GM04503 (cell line): ENCODE data around the gene ADAT2.
"Not testable (repeated sequence)": the region's sequence is repeated elsewhere in the genome, so short reads cannot be mapped to it uniquely, and the experiment has no call there.

ENCODE experiments used
- DNase-seq: peaks from one replicate; pipeline ENCODE4 v3.0.0-alpha.2; 2012; ENCODE audit warnings: low read depth

The ADAT2 gene

DNA sequence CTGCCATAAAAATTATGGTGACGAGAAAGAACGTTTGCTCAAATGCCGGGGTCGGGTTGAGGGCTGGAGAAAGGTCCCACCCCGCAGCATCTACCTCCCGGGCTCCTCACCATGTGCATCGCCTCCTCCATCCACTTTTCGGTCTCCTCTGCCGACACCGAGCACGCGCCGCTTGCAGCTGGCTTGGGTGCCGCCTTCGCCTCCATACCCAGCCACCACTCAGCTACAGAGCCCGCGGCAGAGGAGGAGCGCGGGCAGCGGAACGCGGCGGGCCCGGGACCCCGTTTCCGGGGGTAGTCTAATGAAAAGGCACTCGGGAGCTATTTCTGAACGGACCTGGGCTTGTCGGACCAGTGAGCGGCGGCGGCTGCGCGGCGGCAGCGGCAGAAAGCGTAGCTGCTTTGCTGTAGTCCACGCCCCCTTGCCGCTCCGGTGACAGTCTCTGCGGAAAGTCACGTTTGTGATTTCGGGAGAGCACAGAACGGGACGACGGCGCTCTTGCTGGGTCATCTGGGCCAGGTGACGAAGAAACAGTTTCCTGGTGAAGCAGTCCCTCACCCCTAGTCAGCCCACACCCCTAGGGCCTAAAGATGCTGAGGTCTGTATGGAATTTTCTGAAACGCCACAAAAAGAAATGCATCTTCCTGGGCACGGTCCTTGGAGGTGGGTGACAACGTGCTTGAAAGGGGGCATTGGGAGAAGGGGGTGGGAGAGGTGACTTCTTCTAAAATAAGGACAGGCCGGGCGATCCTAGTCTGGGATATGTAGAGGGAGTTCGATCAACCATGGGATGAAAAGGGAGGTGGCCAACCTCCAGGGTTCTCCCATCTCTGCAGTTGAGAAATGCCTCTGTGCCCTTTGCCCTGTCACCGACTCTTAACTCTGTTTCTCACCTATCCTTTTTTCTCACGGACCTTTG, at the start of gene ADAT2, which contains the start of gene PEX3:
TSS of gene ADAT2 (minus strand) at position 243 of the 919 bp plus-strand sequence. CDS start at position 206, 37 bp downstream.
TSS of gene PEX3 (plus strand) at position 353 of the 919 bp plus-strand sequence. CDS start at position 591, 238 bp downstream.
- DNase-seq = peak; percentile 61

DNA sequence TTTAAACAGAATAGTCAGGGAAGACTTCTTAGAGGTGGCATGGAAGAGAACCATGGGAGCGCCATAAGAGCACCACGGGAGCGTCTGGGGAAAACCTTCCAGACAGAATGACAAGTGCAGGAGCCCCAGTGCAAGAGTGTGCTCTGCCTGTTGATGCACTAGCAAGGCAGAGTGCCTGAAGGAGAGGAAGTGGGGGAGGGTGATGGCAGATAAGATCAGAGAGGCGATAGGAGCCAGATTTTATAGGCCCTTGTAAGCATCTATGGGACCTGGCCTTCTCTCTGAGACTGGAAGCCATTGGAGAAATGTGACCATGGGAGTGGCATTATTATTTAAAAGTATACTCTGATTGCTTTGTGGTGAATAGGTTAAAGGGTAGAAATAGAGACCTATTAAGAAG, 47.9 kb upstream of the ADAT2 start:
- DNase-seq = no peak

DNA sequence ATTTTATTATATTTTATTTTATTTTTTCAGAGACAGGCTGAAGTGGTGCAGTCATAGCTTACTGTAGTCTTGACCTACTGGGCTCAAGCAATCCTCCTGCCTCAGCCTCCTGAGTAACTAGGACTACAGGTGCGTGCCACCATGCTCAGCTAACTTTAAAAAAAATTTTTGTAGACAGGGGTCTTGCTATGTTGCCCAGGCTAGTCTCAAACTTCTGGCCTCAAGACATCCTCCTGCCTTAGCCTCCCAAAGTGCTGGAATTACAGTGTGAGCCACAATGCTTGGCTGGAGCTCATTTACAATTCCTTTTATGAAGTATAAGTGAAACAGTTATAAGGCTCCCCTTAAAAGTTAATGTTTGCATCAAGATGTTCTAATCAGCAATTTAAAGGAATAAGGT, 46.5 kb upstream of the ADAT2 start:
- DNase-seq = no peak

GRCh38 chr6:143490775-143491174, 40.3 kb upstream of the ADAT2 start:
- DNase-seq = no peak

DNA sequence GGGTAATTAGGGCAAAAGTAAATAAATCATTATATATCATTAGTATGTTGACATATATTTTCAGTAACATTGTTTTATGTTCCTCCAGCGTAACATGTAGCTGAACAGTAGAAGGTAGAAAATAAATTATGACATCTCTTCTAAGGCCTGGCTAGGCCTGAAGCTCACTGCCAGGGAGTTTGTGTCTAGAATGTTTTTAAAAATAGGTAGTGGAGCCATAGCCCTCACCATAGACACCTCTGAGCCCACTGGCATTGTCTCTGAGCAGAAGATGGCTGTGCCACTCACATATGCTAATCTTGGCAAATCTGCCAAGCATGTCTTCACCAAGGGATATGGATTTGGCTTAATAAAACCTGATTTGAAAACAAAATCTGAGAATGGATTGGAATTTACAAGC, 39.7 kb upstream of the ADAT2 start:
- no peak for DNase-seq

DNA sequence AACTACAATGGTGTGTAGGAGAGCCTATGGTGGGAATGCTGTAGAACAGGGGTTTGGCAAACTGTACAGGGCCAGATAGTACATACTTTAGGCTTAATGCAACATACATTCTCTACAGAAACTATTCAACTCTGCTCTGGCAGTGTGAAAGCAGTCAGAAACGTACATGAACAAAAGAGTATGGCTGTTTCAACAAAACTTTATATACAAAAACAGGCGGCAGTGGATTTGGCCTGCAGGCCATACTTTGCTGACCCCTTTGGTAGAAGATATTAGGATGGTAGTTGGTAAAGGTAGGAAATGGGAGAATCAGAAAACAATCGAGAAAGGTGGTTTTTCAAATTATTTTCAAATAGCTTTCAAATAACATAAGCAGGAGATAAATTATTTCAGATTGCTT, 36.3 kb upstream of the ADAT2 start:
- DNase-seq = no peak

DNA sequence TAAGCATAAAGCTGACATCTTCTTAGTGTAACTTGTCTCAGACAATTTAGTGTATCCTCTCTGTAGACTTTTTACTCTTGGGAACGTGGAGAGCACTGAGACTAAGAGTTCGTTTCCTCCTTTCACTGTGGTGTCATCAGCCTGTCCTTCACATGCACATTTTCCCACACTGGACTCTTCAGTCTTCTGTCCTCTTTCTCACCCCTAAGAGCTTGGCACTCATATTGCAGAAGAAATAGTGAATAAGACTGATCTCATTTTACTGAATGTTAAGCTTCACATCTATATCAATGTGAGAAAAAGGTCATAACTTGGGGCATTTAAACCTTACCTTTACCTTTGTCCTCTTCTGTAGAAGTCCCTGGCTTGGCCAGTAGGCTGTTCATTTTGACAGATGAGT, 35.5 kb upstream of the ADAT2 start:
- no peak for DNase-seq

GRCh38 chr6:143482593-143482992, 32.1 kb upstream of the ADAT2 start:
- DNase-seq = no peak

GRCh38 chr6:143478479-143479062, 28.1 kb upstream of the ADAT2 start:
- no peak for DNase-seq

GRCh38 chr6:143476545-143476944, 26.1 kb upstream of the ADAT2 start:
- no peak for DNase-seq

GRCh38 chr6:143471822-143472221, 21.3 kb upstream of the ADAT2 start:
- DNase-seq = no peak

DNA sequence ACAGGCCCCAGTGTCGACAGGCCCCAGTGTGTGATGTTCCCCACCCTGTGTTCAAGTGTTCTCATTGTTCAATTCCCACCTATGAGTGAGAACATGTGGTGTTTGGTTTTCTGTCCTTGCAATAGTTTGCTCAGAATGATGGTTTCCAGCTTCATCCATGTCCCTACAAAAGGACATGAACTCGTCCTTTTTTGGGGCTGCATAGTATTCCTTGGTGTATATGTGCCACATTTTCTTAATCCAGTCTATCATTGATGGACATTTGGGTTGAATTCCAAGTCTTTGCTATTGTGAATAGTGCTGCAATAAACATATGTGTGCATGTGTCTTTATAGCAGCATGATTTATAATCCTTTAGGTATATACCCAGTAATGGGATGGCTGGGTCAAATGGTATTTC, 18.3 kb upstream of the ADAT2 start:
- not testable (repeated sequence) for DNase-seq

DNA sequence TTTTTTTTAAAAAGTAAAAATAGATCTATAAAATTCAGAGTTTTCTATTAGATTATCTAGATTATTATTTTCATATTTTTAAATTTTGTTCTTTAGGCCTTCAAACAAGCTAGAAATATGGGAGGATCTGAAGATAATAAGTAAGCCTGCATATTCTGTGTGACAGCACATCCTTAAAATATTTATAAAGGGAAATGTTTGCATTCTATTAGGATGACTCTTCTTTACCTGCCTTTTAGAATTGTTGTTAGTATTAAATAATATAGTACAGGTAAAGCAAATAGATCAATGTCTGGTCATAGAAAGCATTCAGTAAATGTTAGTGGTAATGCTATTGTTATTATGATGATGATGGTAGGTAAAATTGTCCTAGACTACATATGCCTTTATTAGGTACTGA, 17.5 kb upstream of the ADAT2 start:
- no peak for DNase-seq

GRCh38 chr6:143465546-143465945, 15.1 kb upstream of the ADAT2 start:
- no peak for DNase-seq

DNA sequence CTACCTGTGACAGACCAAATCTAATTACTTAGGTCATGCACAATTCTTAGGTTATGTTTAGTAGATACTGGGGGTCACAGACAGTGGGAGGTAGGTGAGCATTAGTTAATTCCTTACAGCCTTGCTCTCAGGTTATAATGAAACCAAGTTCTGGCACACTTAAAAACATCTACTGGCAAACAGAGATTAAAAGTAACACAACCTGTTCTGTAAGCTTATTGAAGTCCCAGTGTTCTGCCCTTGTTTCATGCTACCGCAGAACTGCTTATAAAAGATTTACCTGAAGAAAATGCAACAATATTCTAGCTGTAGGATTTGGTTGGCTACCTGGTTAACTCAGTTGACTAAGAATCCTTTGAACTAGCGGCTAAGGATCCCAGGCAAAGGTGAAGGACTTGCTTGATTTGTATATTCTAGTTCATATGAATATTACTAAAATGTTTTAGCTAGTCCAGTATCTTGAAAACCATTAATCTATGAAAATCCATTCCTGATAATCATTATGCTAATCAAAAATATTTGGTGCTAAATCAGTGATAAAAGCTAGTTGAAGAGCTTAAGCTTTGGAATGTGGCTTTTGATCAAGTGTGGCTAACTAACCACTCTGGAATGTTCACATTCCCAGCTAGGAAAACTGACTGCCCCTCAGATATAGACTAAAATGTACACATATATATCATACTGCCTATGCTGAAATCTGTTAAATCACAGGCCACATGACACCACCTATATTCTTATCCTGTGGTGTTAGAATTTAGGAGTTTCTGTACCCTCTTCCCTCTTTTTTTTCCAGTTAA, 7.3 kb upstream of the ADAT2 start:
- DNase-seq = no peak

- DNase-seq = no peak
These were observed 1.0 kb upstream of the ADAT2 start for GRCh38 chr6:143451531-143451930.

GRCh38 chr6:143449714-143450452, 612 bp downstream of the ADAT2 start:
- DNase-seq = no peak

DNA sequence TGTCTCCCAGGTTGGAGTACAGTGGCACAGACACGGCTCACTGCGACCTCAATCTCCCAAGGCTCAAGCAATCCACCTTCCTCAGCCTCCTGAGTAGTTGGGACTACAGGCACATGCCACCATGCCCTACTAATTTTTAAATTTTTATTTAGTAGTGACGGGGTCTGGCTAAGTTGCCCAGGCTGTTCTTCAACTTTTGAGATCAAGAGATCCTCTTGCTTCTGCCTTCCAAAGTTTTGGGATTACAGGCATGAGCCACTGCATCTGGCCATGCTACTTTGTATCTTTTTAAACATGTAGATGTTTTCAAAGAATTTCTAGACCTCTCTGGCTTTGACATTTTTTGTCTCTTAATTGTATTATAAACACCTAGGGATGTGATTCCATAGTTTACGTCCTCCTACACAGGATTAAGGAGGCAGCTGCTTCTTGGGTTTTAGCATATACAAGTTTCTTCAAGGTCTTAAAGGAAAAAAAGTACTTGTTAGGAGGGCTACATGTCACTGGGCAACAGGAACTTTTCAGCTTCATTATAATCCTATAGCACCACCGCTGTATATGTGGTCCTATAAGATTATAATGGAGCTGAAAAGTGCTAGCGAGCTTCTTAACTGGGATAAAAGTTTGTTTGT, 1.3 kb downstream of the ADAT2 start:
- DNase-seq = no peak

DNA sequence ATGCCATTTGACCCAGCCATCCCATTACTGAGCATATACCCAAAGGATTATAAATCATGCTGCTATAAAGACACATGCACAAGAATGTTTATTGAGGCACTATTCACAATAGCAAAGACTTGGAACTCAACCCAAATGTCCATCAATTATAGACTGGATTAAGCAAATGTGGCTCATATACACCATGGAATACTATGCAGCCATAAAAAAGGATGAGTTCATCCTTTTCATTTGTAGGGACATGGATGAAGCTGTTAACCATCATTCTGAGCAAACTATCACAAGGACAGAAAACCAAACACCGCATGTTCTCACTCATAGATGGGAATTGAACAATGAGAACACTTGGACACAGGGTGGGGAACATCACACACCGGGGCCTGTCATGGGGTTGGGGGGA, 2.6 kb downstream of the ADAT2 start:
- DNase-seq = not testable (repeated sequence)

DNA sequence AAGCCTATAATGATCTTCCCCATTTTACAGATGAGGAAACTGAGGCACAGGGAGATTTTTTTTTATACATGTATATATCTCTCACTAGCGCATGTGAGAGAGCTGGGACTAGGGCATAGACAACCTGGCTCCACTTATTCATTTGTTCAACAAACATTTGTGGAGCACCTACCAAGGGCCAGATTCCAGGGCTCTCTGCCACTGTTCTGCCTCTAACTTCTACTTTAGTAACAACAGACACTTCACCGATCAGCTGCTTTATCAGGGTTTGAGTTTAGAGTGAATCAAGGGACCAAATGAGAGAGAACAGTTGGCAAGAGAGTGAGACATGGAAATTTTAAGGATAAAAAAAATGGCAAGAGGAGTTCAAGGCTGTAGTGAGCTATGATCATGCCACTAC, 7.4 kb downstream of the ADAT2 start:
- DNase-seq = no peak
